ENCODE results near the gene CPNE9. TPM values are rescaled to one million over a fixed set of nuclear protein-coding genes. Genes with fewer than 3 reads are reported as not detected.

Gene CPNE9
- total RNA-seq, 1 experiment from 2014 or later = 3.5 TPM

DNA sequence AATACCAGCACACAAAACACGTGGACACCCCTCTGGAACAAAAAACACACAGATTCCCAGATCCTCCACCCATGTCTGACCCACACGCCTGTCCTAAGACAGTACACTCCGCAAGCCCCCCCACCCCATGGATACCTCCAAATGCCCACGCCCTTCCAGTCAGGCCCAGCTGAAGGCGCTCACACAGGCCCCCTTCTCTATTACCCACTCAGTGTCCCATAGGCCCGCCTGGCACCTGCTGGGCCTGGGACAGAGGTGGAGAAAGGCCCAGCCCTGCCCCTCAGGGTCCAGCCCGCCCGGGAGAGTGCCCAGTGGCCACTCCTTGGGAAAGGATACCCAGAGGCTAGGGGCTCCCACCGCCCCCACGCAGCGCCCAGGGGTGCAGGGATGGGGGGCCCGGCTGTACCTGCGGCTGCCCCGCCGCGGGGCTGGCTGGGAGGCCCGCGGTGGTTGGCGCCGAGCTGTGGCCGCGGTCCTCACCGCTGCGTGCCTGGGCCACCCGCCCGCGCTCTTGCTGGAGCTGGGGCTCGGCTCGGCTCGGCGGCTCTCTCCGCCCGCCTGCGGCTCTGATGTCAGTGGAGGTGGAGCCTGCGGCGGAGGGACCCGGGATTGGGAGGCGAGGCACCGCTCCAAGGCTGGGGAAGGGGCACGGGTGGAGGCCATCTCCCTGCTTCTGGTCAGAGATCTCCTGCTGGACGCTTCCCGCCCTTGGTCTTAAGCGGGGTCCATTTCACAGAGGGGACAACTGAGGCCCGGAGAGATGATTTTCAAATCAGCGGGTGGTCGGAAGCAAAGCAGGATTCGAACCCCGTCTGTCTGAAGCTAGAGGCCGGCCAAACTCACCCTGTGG, 66.0 kb downstream of the CPNE9 start, which contains the start of gene CAMK1:
TSS of gene CAMK1 (minus strand) at position 522 of the 850 bp plus-strand sequence. CDS start 2,198 bp downstream, outside the sequence.
- Histone ChIP-seq H4K91ac (ENCODE audit: insufficient read length, low read depth, low read length) (no peak within 1 kb of the TSS), H3K27me3 (ENCODE audit: insufficient read depth, low read length) (no peaks in the 10 kb centered on the region; the same call in 1 of the 2 replicates), H4K5ac (ENCODE audit: insufficient read length, low read depth, low read length) (no peak within 1 kb of the TSS), H2BK120ac (ENCODE audit: low read depth, low read length, poor library complexity, severe bottlenecking) (no peak within 1 kb of the TSS), H3K18ac (ENCODE audit: insufficient read length, low read depth, low read length) (no peak within 1 kb of the TSS), H3K79me2 (ENCODE audit: insufficient read depth, low read length) (no peaks in the 10 kb centered on the region), H3K79me1 (ENCODE audit: insufficient read depth, low read depth, low read length, poor library complexity, severe bottlenecking) (no peaks in the 10 kb centered on the region), H2BK12ac (ENCODE audit: insufficient read length, low read depth, low read length) (no peak within 1 kb of the TSS), H2AK5ac (ENCODE audit: insufficient read length, low read length) (no peak within 1 kb of the TSS), H3K27ac (ENCODE audit: insufficient read length, low read depth, low read length) (no peak within 1 kb of the TSS), H2AFZ (ENCODE audit: low read length) (no peak within 1 kb of the TSS), H3K14ac (ENCODE audit: insufficient read depth, low read length) (no peak within 1 kb of the TSS), H3K4me1 (ENCODE audit: insufficient read depth, low read length) (no peaks in the 10 kb centered on the region), H2BK20ac (ENCODE audit: low read depth, low read length, poor library complexity, severe bottlenecking) (no peak within 1 kb of the TSS), H3K9ac (ENCODE audit: extremely low read depth, insufficient read length, low read length) (no peak within 1 kb of the TSS), H3K56ac (ENCODE audit: insufficient read length, low read depth, low read length) (no peak within 1 kb of the TSS), H3T11ph (ENCODE audit: low read length) (no peak within 1 kb of the TSS), H3K23me2 (ENCODE audit: insufficient read length, low read depth, low read length, poor library complexity, severe bottlenecking) (no peaks in the 10 kb centered on the region), H2BK5ac (ENCODE audit: insufficient read length, low read length) (no peak within 1 kb of the TSS), H4K8ac (replicated peaks; ENCODE audit: insufficient read length, low read depth, low read length) (no peak within 1 kb of the TSS), H3K4me2 (ENCODE audit: insufficient read depth, insufficient read length, low read length) (peak within 1 kb of the TSS; percentile 31), H3K4ac (ENCODE audit: low read depth, low read length) (no peak within 1 kb of the TSS), H4K20me1 (ENCODE audit: control insufficient read depth, insufficient read depth, insufficient read length) (no peaks in the 10 kb centered on the region), H3K9me3 (ENCODE audit: control insufficient read depth, low read depth, low read length) (no peaks in the 10 kb centered on the region), H3K23ac (ENCODE audit: insufficient read length, low read depth, low read length) (no peak within 1 kb of the TSS), H2BK15ac (ENCODE audit: low read depth, low read length) (no peak within 1 kb of the TSS)
- Mint-ChIP-seq H3K27me3 (ENCODE audit: low read depth) (peaks cover 58% of the 10 kb centered on the region), H3K27ac (peak within 1 kb of the TSS in 1 of 3 experiments; percentile 79; a peak in 1 of 7 replicates), H3K9me3 (no peaks in the 10 kb centered on the region), H3K4me1 (peaks cover 21 to 32% of the 10 kb centered on the region in 2 experiments), H3K36me3 (ENCODE audit: insufficient read depth in 1 of 3, low read depth in 3 of 3) (peaks cover 0 to 14% (median 2%) of the 10 kb centered on the region in 3 experiments; a peak in 3 of 7 replicates), H3K4me3 (peak within 1 kb of the TSS; percentile 63 to 77)
- TF ChIP-seq, protein P1, sequence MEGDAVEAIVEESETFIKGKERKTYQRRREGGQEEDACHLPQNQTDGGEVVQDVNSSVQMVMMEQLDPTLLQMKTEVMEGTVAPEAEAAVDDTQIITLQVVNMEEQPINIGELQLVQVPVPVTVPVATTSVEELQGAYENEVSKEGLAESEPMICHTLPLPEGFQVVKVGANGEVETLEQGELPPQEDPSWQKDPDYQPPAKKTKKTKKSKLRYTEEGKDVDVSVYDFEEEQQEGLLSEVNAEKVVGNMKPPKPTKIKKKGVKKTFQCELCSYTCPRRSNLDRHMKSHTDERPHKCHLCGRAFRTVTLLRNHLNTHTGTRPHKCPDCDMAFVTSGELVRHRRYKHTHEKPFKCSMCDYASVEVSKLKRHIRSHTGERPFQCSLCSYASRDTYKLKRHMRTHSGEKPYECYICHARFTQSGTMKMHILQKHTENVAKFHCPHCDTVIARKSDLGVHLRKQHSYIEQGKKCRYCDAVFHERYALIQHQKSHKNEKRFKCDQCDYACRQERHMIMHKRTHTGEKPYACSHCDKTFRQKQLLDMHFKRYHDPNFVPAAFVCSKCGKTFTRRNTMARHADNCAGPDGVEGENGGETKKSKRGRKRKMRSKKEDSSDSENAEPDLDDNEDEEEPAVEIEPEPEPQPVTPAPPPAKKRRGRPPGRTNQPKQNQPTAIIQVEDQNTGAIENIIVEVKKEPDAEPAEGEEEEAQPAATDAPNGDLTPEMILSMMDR (conservative IDR thresholded peaks at IDR 0.05) = no peak
- peak; percentile 78 for DNase-seq
- WGBS (ENCODE audit: extremely low coverage, insufficient read length, low lambda C conversion rate) = no CpG with 5 or more reads among the region's 49 CpGs

Measured in H9 (cell line).